ENCODE results near the gene PCNX3. TPM values are rescaled to one million over a fixed set of nuclear protein-coding genes. Genes with fewer than 3 reads are reported as not detected.

The PCNX3 gene
- total and polyA plus RNA-seq, 2 of the 4 experiments (the other 2 are of a cell fraction): 5.6 to 33.2 TPM

DNA sequence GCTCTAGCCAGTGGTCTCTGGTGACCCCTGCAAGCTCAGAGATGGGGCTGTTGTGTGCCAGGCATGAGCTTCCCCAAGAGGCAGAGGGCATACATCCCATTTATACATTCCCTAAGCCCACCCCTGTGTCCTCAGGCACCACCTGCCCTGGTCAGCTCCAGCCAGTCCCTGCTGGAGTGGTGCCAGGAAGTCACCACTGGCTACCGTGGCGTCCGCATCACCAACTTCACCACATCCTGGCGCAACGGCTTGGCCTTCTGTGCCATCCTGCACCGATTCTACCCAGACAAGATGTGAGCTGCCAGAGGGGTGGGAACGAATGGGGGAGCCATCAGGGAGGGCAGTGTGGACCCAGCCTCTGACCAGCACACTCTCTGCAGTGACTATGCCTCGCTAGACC lies 31.5 kb upstream of the PCNX3 start:
- H3K4me1 ChIP-seq (ENCODE audit: control insufficient read depth, insufficient read depth, low read length): peaks cover 4% of the 10 kb centered on the region
- BruUV-seq (replicated peaks): no TSS peak
- no peak overlapping the region for H2BK5ac ChIP-seq (ENCODE audit: low read depth, low read length, poor library complexity, severe bottlenecking)
- WGBS, 2 experiments (ENCODE audit: extremely low coverage in 2 of 2, insufficient read length in 1 of 2): 92% methylated on average over 4 of the region's 8 CpGs; no CpG with 5 or more reads in 1 of the 2 experiments
- H4K91ac ChIP-seq (ENCODE audit: insufficient read depth, low read depth, low read length): no peak overlapping the region
- no peak overlapping the region; the same call in 1 of the 2 replicates for H2AK5ac ChIP-seq (ENCODE audit: low read depth, low read length)
- ChIA-PET POLR2A (ENCODE audit: unreplicated experiment) (no interaction called here), CTCF (interaction anchor here (1.4 kb wide), 1 partner anchor 10 kb away, joined by 4 read pairs; no protein-coding TSS in a partner anchor)
- 0 out of 2 replicates have a peak, but pooled peaks cover 4% of the 10 kb centered on the region for H4K20me1 ChIP-seq (ENCODE audit: insufficient read depth, low read length)
- H3K79me1 ChIP-seq (ENCODE audit: low read depth in 1 of 2, low read length in 2 of 2): peaks cover 0 to 22% of the 10 kb centered on the region in 2 experiments; a peak in 1 of 4 replicates
- no peaks in the 10 kb centered on the region for H3K27me3 ChIP-seq (ENCODE audit: control insufficient read depth, insufficient read depth, low read length)
- H2AFZ ChIP-seq (replicated peaks; ENCODE audit: low read length, poor library complexity): no peak overlapping the region
- no peak overlapping the region for H3K23ac ChIP-seq (ENCODE audit: low read depth, low read length)
- peaks cover 50% of the 10 kb centered on the region for H3K36me3 ChIP-seq (ENCODE audit: control insufficient read depth, insufficient read depth, low read length)
- intact Hi-C loops (cut with micrococcal nuclease) (no loop called here), in situ Hi-C loops (cut with MboI; ENCODE audit: low sequenced_read_pairs) (no loop called here), dilution Hi-C loops (cut with HindIII; ENCODE audit: low sequenced_read_pairs, unreplicated experiment) (no loop called here)
- ATAC-seq (ENCODE audit: low read depth) (no peak), DNase-seq (no peak)
- H3K14ac ChIP-seq (replicated peaks; ENCODE audit: low read depth, low read length): no peak overlapping the region
- H3K18ac ChIP-seq (ENCODE audit: low read depth, low read length): no peak overlapping the region
- H2BK20ac ChIP-seq (ENCODE audit: low read depth, low read length): no peak overlapping the region
- H3K56ac ChIP-seq (ENCODE audit: extremely low read depth, insufficient read depth, low read length): no peak overlapping the region
- H3K27ac ChIP-seq (ENCODE audit: insufficient read depth, low read length): no peak overlapping the region
- no peak overlapping the region; the same call in 1 of the 2 replicates for H3K4ac ChIP-seq (ENCODE audit: low read depth, low read length)
- no peak overlapping the region for H3K9ac ChIP-seq (ENCODE audit: low read depth, low read length)
- no peak overlapping the region for H4K5ac ChIP-seq (ENCODE audit: low read depth, low read length)
- H2BK15ac ChIP-seq (ENCODE audit: low read depth, low read length): no peak overlapping the region
- peak overlapping the region; percentile 67 for H2AK9ac ChIP-seq (replicated peaks; ENCODE audit: low read depth, low read length, poor library complexity)
- TF ChIP-seq FOS (IDR thresholded peaks at IDR 0.05; ENCODE audit: low read depth, low read length) (no peak), MAZ (IDR thresholded peaks at IDR 0.05; ENCODE audit: borderline replicate concordance, low read depth, low read length) (no peak), RFX5 (IDR thresholded peaks at IDR 0.05; ENCODE audit: low read depth, low read length) (no peak), CEBPB (IDR thresholded peaks at IDR 0.05; ENCODE audit: low read depth, low read length) (no peak), MXI1 (IDR thresholded peaks at IDR 0.05; ENCODE audit: borderline replicate concordance, low read depth, low read length) (no peak), RAD21 (IDR thresholded peaks at IDR 0.05; ENCODE audit: low read length) (no peak), NFE2L2 (IDR thresholded peaks at IDR 0.05; ENCODE audit: low read depth, low read length) (no peak), RCOR1 (IDR thresholded peaks at IDR 0.05; ENCODE audit: insufficient replicate concordance, low read length) (no peak), BHLHE40 (IDR thresholded peaks at IDR 0.05; ENCODE audit: low read depth, low read length) (no peak), POLR2A (IDR thresholded peaks at IDR 0.05; ENCODE audit: low read depth, low read length) (no peak)
- TF ChIP-seq, protein P1, sequence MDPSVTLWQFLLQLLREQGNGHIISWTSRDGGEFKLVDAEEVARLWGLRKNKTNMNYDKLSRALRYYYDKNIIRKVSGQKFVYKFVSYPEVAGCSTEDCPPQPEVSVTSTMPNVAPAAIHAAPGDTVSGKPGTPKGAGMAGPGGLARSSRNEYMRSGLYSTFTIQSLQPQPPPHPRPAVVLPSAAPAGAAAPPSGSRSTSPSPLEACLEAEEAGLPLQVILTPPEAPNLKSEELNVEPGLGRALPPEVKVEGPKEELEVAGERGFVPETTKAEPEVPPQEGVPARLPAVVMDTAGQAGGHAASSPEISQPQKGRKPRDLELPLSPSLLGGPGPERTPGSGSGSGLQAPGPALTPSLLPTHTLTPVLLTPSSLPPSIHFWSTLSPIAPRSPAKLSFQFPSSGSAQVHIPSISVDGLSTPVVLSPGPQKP (IDR thresholded peaks at IDR 0.05; ENCODE audit: borderline replicate concordance, low read depth, low read length): no peak
- TF ChIP-seq, protein P2, sequence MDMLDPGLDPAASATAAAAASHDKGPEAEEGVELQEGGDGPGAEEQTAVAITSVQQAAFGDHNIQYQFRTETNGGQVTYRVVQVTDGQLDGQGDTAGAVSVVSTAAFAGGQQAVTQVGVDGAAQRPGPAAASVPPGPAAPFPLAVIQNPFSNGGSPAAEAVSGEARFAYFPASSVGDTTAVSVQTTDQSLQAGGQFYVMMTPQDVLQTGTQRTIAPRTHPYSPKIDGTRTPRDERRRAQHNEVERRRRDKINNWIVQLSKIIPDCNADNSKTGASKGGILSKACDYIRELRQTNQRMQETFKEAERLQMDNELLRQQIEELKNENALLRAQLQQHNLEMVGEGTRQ (IDR thresholded peaks at IDR 0.05; ENCODE audit: low read depth, low read length): no peak
- TF ChIP-seq, protein P3, sequence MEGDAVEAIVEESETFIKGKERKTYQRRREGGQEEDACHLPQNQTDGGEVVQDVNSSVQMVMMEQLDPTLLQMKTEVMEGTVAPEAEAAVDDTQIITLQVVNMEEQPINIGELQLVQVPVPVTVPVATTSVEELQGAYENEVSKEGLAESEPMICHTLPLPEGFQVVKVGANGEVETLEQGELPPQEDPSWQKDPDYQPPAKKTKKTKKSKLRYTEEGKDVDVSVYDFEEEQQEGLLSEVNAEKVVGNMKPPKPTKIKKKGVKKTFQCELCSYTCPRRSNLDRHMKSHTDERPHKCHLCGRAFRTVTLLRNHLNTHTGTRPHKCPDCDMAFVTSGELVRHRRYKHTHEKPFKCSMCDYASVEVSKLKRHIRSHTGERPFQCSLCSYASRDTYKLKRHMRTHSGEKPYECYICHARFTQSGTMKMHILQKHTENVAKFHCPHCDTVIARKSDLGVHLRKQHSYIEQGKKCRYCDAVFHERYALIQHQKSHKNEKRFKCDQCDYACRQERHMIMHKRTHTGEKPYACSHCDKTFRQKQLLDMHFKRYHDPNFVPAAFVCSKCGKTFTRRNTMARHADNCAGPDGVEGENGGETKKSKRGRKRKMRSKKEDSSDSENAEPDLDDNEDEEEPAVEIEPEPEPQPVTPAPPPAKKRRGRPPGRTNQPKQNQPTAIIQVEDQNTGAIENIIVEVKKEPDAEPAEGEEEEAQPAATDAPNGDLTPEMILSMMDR (conservative IDR thresholded peaks at IDR 0.05; ENCODE audit: low read depth, low read length): no peak
- no peak overlapping the region for H3K4me2 ChIP-seq (ENCODE audit: low read depth, low read length)
- no peaks in the 10 kb centered on the region for H3K9me3 ChIP-seq (ENCODE audit: control insufficient read depth, insufficient read depth, low read length)
- no peak overlapping the region for H3K4me3 ChIP-seq (ENCODE audit: insufficient read depth, low read depth, low read length)
- H4K8ac ChIP-seq (ENCODE audit: low read depth in 2 of 2, low read length in 2 of 2): no peak overlapping the region
- no peak overlapping the region for H2BK120ac ChIP-seq (ENCODE audit: low read depth, low read length)
- H3K9me1 ChIP-seq (ENCODE audit: insufficient read depth, low read length): no peaks in the 10 kb centered on the region
